H1 (cell line): ENCODE data around the gene SBSN. TPM values are rescaled to one million over a fixed set of nuclear protein-coding genes. Genes with fewer than 3 reads are reported as not detected.

Experiments
- CTCF ChIA-PET: fragments of 300-600 bp; sonication (Branson Sonifier 250); formaldehyde crosslinking; loops from one replicate; lab custom pipeline; 2021; ENCODE audit not compliant: partially characterized antibody; lab: Charles Lee
- POLR2A ChIA-PET: fragments of 300-600 bp; sonication (Branson Sonifier 250); formaldehyde crosslinking; loops from one replicate; lab custom pipeline; 2021; ENCODE audit warnings: inconsistent platforms; ENCODE audit not compliant: partially characterized antibody; lab: Charles Lee
- DNase-seq, 2 experiments: peaks; one replicate each; pipeline versions ENCODE4 v3.0.0 to v3.0.0-alpha.2; 2010 to 2022; ENCODE audit warnings: low spot score in 2 of 2, low read depth in 1 of 2, mixed read lengths in 1 of 2
- FAIRE-seq: peaks from 2 replicates; lab custom pipeline; 2011; peaks lifted over from hg19 to GRCh38; lab: Jason Lieb, UNC
- H2AFZ ChIP-seq: 2 replicates; pipeline ENCODE4 v1.8.1; 2012; ENCODE audit warnings: low read length, inconsistent platforms
- H2AK5ac ChIP-seq: 2 replicates; pipeline ENCODE4 v1.6.1; 2013; ENCODE audit warnings: low read depth, low read length
- H2BK120ac ChIP-seq: replicated peaks from 2 replicates; pipeline ENCODE3; 2013; ENCODE audit warnings: low read depth, low read length, inconsistent platforms
- H2BK12ac ChIP-seq: 2 replicates; pipeline ENCODE4 v1.6.1; 2013; ENCODE audit warnings: low read depth, low read length
- H2BK15ac ChIP-seq: 2 replicates; pipeline ENCODE4 v1.6.1; 2013; ENCODE audit warnings: low read length
- H2BK20ac ChIP-seq: 2 replicates; pipeline ENCODE4 v1.6.1; 2013; ENCODE audit warnings: low read length
- H2BK5ac ChIP-seq: 2 replicates; pipeline ENCODE4 v1.6.1; 2013; ENCODE audit warnings: low read depth, low read length
- H3K14ac ChIP-seq: 2 replicates; pipeline ENCODE4 v1.6.1; 2013; ENCODE audit warnings: inconsistent platforms; ENCODE audit not compliant: insufficient read length
- H3K18ac ChIP-seq: 2 replicates; pipeline ENCODE4 v1.6.1; 2013; ENCODE audit warnings: low read length; ENCODE audit errors: extremely low read depth
- H3K23ac ChIP-seq: 2 replicates; pipeline ENCODE4 v1.6.1; 2013; ENCODE audit warnings: inconsistent platforms; ENCODE audit not compliant: insufficient read length
- H3K23me2 ChIP-seq: 2 replicates; pipeline ENCODE4 v1.6.1; 2013; ENCODE audit warnings: low read depth, low read length
- H3K27ac ChIP-seq: 2 replicates; pipeline ENCODE4 v1.6.1; 2011; ENCODE audit warnings: low read depth, low read length, inconsistent platforms
- H3K27me3 ChIP-seq, 4 experiments: replicated peaks in 1 of 4; 1 replicate in 1 of 4; 2 replicates in 3 of 4; pipeline versions ENCODE4 v1.6.1 to v1.8.1; 2011 to 2013; ENCODE audit warnings: low read length in 3 of 4, mild to moderate bottlenecking in 3 of 4, inconsistent platforms in 2 of 4, mixed read lengths in 2 of 4, moderate library complexity in 1 of 4; ENCODE audit not compliant: control insufficient read depth in 3 of 4, insufficient read depth in 3 of 4; ENCODE audit errors: extremely low read depth in 1 of 4
- H3K36me3 ChIP-seq, 4 experiments: 2 replicates each; pipeline versions ENCODE4 v1.6.1 to v1.8.1; 2011 to 2013; ENCODE audit warnings: mild to moderate bottlenecking in 4 of 4, low read length in 3 of 4, moderate library complexity in 2 of 4, control low read depth in 1 of 4, inconsistent platforms in 1 of 4; ENCODE audit not compliant: insufficient read depth in 4 of 4, control insufficient read depth in 2 of 4
- H3K4ac ChIP-seq: replicated peaks from 2 replicates; pipeline ENCODE3; 2013; ENCODE audit warnings: low read length, low read depth, mixed read lengths, inconsistent platforms; ENCODE audit not compliant: insufficient read length
- H3K4me1 ChIP-seq, 4 experiments: replicated peaks in 1 of 4; 1 replicate in 1 of 4; 2 replicates in 3 of 4; pipeline versions ENCODE4 v1.6.1 to v1.8.1; 2011 to 2013; ENCODE audit warnings: low read length in 3 of 4, inconsistent platforms in 2 of 4, mixed read lengths in 1 of 4; ENCODE audit not compliant: insufficient read depth in 4 of 4, control insufficient read depth in 3 of 4
- H3K4me2 ChIP-seq, 2 experiments: 2 replicates each; pipeline versions ENCODE4 v1.6.1 to v1.8.1; 2011 to 2013; ENCODE audit warnings: low read depth in 2 of 2, low read length in 2 of 2, control low read depth in 1 of 2, inconsistent platforms in 1 of 2, mild to moderate bottlenecking in 1 of 2; ENCODE audit not compliant: insufficient read depth in 1 of 2
- H3K4me3 ChIP-seq, 4 experiments: fragments of 200-600, 300-600 bp in 1 of 4; sonication (generic), shearing (Covaris generic), sonication (Bioruptor Twin) in 1 of 4; 2 replicates each; pipeline versions ENCODE4 v1.5.1 to v1.8.1; 2011 to 2016; ENCODE audit warnings: low read length in 4 of 4, low read depth in 3 of 4, control low read depth in 2 of 4, inconsistent platforms in 2 of 4, mild to moderate bottlenecking in 2 of 4, mixed read lengths in 1 of 4, moderate library complexity in 1 of 4; ENCODE audit not compliant: insufficient read depth in 2 of 4; ENCODE audit errors: extremely low read depth in 1 of 4
- H3K56ac ChIP-seq: replicated peaks from 2 replicates; pipeline ENCODE3; 2013; ENCODE audit warnings: low read depth, mild to moderate bottlenecking, mixed read lengths, low read length, inconsistent platforms; ENCODE audit not compliant: insufficient read length
- H3K79me1 ChIP-seq: 2 replicates; pipeline ENCODE4 v1.6.1; 2013; ENCODE audit warnings: low read depth, low read length, control low read depth
- H3K79me2 ChIP-seq, 2 experiments: 2 replicates each; pipeline versions ENCODE4 v1.6.1 to v1.8.1; 2012 to 2013; ENCODE audit warnings: low read length in 2 of 2, mild to moderate bottlenecking in 2 of 2, inconsistent platforms in 1 of 2; ENCODE audit not compliant: insufficient read depth in 2 of 2, control insufficient read depth in 1 of 2
- H3K9ac ChIP-seq, 4 experiments: replicated peaks in 1 of 4; 1 replicate in 1 of 4; 2 replicates in 3 of 4; pipeline versions ENCODE4 v1.6.1 to v1.8.1; 2011 to 2013; ENCODE audit warnings: low read depth in 3 of 4, low read length in 3 of 4, control low read depth in 2 of 4, mild to moderate bottlenecking in 2 of 4, moderate library complexity in 2 of 4, inconsistent platforms in 1 of 4; ENCODE audit errors: extremely low read depth in 1 of 4
- H3K9me3 ChIP-seq, 2 experiments: 2 replicates each; pipeline versions ENCODE4 v1.6.1 to v1.8.1; 2012 to 2013; ENCODE audit warnings: mild to moderate bottlenecking in 2 of 2, moderate library complexity in 2 of 2, control low read depth in 1 of 2, inconsistent platforms in 1 of 2, low read depth in 1 of 2, low read length in 1 of 2, mixed read lengths in 1 of 2; ENCODE audit not compliant: insufficient read depth in 2 of 2
- H4K20me1 ChIP-seq, 2 experiments: replicated peaks in 1 of 2; 2 replicates each; pipeline versions ENCODE3 to v1.8.1; 2011 to 2013; ENCODE audit warnings: inconsistent platforms in 2 of 2, low read length in 2 of 2, mild to moderate bottlenecking in 1 of 2; ENCODE audit not compliant: insufficient read depth in 2 of 2, control insufficient read depth in 1 of 2
- H4K5ac ChIP-seq: 2 replicates; pipeline ENCODE4 v1.6.1; 2013; ENCODE audit warnings: low read length, low read depth, mixed read lengths, inconsistent platforms; ENCODE audit not compliant: insufficient read length
- H4K8ac ChIP-seq: 2 replicates; pipeline ENCODE4 v1.8.0; 2013; ENCODE audit warnings: mild to moderate bottlenecking, moderate library complexity, low read length, inconsistent platforms; ENCODE audit not compliant: insufficient read depth; ENCODE audit errors: extremely low read depth
- H4K91ac ChIP-seq: replicated peaks from 2 replicates; pipeline ENCODE3; 2013; ENCODE audit warnings: low read length, mixed read lengths, inconsistent platforms; ENCODE audit not compliant: insufficient read length
- ATF3 ChIP-seq: IDR thresholded peaks from 2 replicates; pipeline ENCODE4 v1.6.1; 2011; ENCODE audit warnings: low read depth, mild to moderate bottlenecking, low read length; ENCODE audit not compliant: insufficient read depth
- BACH1 ChIP-seq: IDR thresholded peaks from 2 replicates; pipeline ENCODE4 v1.6.1; 2012; ENCODE audit warnings: low read length, improper control_type of control experiment
- CBX5 ChIP-seq: fragments of 300-800, 300-1000 bp; sonication (generic); IDR thresholded peaks from 2 replicates; pipeline ENCODE4 v1.7.1; 2016; ENCODE audit warnings: antibody characterized with exemption, low read length, low read depth
- EGR1 ChIP-seq: IDR thresholded peaks from 2 replicates; pipeline ENCODE4 v1.6.1; 2011; ENCODE audit warnings: low read depth, low read length, borderline replicate concordance
- GABPA ChIP-seq: IDR thresholded peaks from 2 replicates; pipeline ENCODE4 v1.6.1; 2011; ENCODE audit warnings: mild to moderate bottlenecking, low read length, moderate library complexity, borderline replicate concordance; ENCODE audit not compliant: insufficient read depth
- HDAC2 ChIP-seq, 2 experiments: fragments of 300-600 bp in 1 of 2; sonication (generic) in 1 of 2; IDR thresholded peaks; 2 replicates each; pipeline ENCODE4 v1.6.1; 2011 to 2012; ENCODE audit warnings: low read depth in 2 of 2, low read length in 2 of 2, mild to moderate bottlenecking in 2 of 2, moderate library complexity in 2 of 2, borderline replicate concordance in 1 of 2, inconsistent platforms in 1 of 2
- KDM5A ChIP-seq: fragments of 200-600 bp; IDR thresholded peaks from 2 replicates; pipeline ENCODE4 v1.7.1; 2012; ENCODE audit warnings: mild to moderate bottlenecking, low read length, inconsistent platforms, mixed read lengths
- NRF1 ChIP-seq: IDR thresholded peaks from 2 replicates; pipeline ENCODE4 v1.6.1; 2011; ENCODE audit warnings: mild to moderate bottlenecking, low read depth, low read length, improper control_type of control experiment
- POLR2AphosphoS5 ChIP-seq: IDR thresholded peaks from 2 replicates; pipeline ENCODE4 v1.6.1; 2011; ENCODE audit warnings: low read depth, low read length
- POU5F1 ChIP-seq: IDR thresholded peaks from 2 replicates; pipeline ENCODE4 v1.6.1; 2011; ENCODE audit warnings: low read depth, mild to moderate bottlenecking, low read length, moderate library complexity
- TAF1 ChIP-seq: IDR thresholded peaks from 2 replicates; pipeline ENCODE4 v1.6.1; 2011; ENCODE audit warnings: mild to moderate bottlenecking, low read depth, low read length
- WGBS, 2 experiments: shearing (Covaris generic) in 1 of 2; methylation state at CpG; one replicate each; pipeline versions ENCODE4 v1.1.6 to v1.1.7; 2013 to 2015; ENCODE audit warnings: low lambda C conversion rate in 2 of 2, mixed read lengths in 2 of 2, inconsistent platforms in 1 of 2, low coverage in 1 of 2, missing lambda C conversion rate in 1 of 2; ENCODE audit not compliant: insufficient replicate concordance in 2 of 2, insufficient coverage in 1 of 2, insufficient read length in 1 of 2; ENCODE audit errors: extremely low coverage in 1 of 2, missing lambda C conversion rate in 1 of 2; 5-methylcytosine and 5-hydroxymethylcytosine counted together
- polyA plus RNA-seq, 7 experiments: library from polyadenylated mRNA; depleted of rRNA in 3 of 7; stranded (reverse) in 5 of 7; unstranded in 2 of 7; fragments of >200 nt in 5 of 7; fragments of 200-250 nt in 2 of 7; gene quantifications; 1 replicate in 5 of 7; 2 replicates in 1 of 7; 4 replicates in 1 of 7; pipeline versions ENCODE4 v1.2.1 to v1.2.3, GENCODE V29; 2011 to 2013; ENCODE audit warnings: missing spikeins in 2 of 7, mixed read lengths in 2 of 7
- total RNA-seq: library from RNA; stranded (reverse); fragmentation: NEBNext Ultra II Directional; extraction: Animal tissue kit (Norgen Biotek cat#: 25700); gene quantifications from 2 replicates; pipeline ENCODE4 v1.2.1, GENCODE V29; 2021

SBSN gene
- total and polyA plus RNA-seq, 2 of the 8 experiments (the other 6 are each of a cell fraction or from before 2014, with no cell fraction given) = not detected

- Histone ChIP-seq H4K20me1 (peaks cover 2 to 14% of the 10 kb centered on the region in 2 experiments), H3K18ac (no peak overlapping the region), H3K4me3 (no peak overlapping the region), H2BK120ac (no peak overlapping the region), H3K23me2 (no peaks in the 10 kb centered on the region), H3K27me3 (no peaks in the 10 kb centered on the region), H3K4me1 (peaks cover 0 to 4% (median 2%) of the 10 kb centered on the region in 4 experiments; a peak in 2 of 7 replicates), H2BK5ac (no peak overlapping the region), H4K8ac (no peak overlapping the region), H2BK15ac (no peak overlapping the region), H3K14ac (no peak overlapping the region), H4K91ac (no peak overlapping the region), H3K27ac (no peak overlapping the region), H2BK20ac (no peak overlapping the region), H3K4me2 (no peak overlapping the region), H2BK12ac (no peak overlapping the region), H3K9ac (no peak overlapping the region), H3K23ac (no peak overlapping the region), H3K36me3 (peaks cover 20 to 59% (median 45%) of the 10 kb centered on the region in 4 experiments), H3K4ac (no peak overlapping the region), H3K56ac (no peak overlapping the region), H2AK5ac (no peak overlapping the region), H2AFZ (no peak overlapping the region), H4K5ac (no peak overlapping the region), H3K79me1 (no peaks in the 10 kb centered on the region), H3K9me3 (no peaks in the 10 kb centered on the region), H3K79me2 (no peaks in the 10 kb centered on the region; a peak in 1 of 4 replicates)
- TF ChIP-seq HDAC2 (IDR thresholded peaks at IDR 0.05; ENCODE audit: borderline replicate concordance in 1 of 2, low read depth in 2 of 2, low read length in 2 of 2) = no peak
- no peak for TF ChIP-seq EGR1
- TF ChIP-seq NRF1 = no peak
- no peak for TF ChIP-seq KDM5A
- TF ChIP-seq TAF1 = no peak
- no peak for TF ChIP-seq ATF3
- TF ChIP-seq GABPA = no peak
- TF ChIP-seq POU5F1 = no peak
- TF ChIP-seq POLR2AphosphoS5 = no peak
- no peak for TF ChIP-seq CBX5
- TF ChIP-seq BACH1 = no peak
- ChIA-PET CTCF (interaction anchor here (2.0 kb wide), 1 partner anchor 9 kb away, joined by 8 read pairs; the partner anchor contains the start of gene KRTDAP), POLR2A (interaction anchor here (0.5 to 2.6 kb wide), 5 partner anchors 9 to 16 kb away, joined by 4 to 23 read pairs (median 5); partner anchors contain the start of gene DMKN)
- FAIRE-seq = no peak
- WGBS, 2 experiments = 93% methylated on average over 10 of the region's 10 CpGs; no CpG with 5 or more reads in 1 of the 2 experiments
- no peak for DNase-seq
Measured at GRCh38 chr19:35500611-35501010, 27.5 kb downstream of the SBSN start.
